Stimulated activated naive B cell treated with anti-CD40 and anti-IgM and Interleukin-4, amounts not matched to agents 10 μg/mL and 1 μg/mL and 100 μg/mL, for 72 hours (primary cell): ENCODE data around the gene KCNIP3.
"Not testable (repeated sequence)": the region's sequence is repeated elsewhere in the genome, so short reads cannot be mapped to it uniquely, and the experiment has no call there.

Experiments
- ATAC-seq, 2 donors: fragments of 150-1000 bp; cut with Tn5 transposase; replicated peaks; 2 replicates each; pipeline ENCODE4 v1.10.0; 2021; ENCODE audit warnings: moderate library complexity in 1 of 2
- DNase-seq: peaks from one replicate; pipeline ENCODE4 v3.0.0; 2021
- H3K27ac Mint-ChIP-seq: one replicate; pipeline ENCODE4 v1.8.0; 2022; ENCODE audit warnings: mild to moderate bottlenecking, mixed read lengths
- H3K27me3 Mint-ChIP-seq, 2 donors: one replicate each; pipeline ENCODE4 v1.8.0; 2022; ENCODE audit warnings: mixed read lengths in 2 of 2
- H3K36me3 Mint-ChIP-seq, 2 donors: one replicate each; pipeline ENCODE4 v1.8.0; 2022; ENCODE audit warnings: mixed read lengths in 2 of 2, mild to moderate bottlenecking in 1 of 2
- H3K4me1 Mint-ChIP-seq, 2 donors: one replicate each; pipeline ENCODE4 v1.8.0; 2022; ENCODE audit warnings: mixed read lengths in 2 of 2, mild to moderate bottlenecking in 1 of 2
- H3K4me3 Mint-ChIP-seq, 2 donors: one replicate each; pipeline ENCODE4 v1.8.0; 2022; ENCODE audit warnings: mild to moderate bottlenecking in 2 of 2, mixed read lengths in 2 of 2, moderate library complexity in 1 of 2
- H3K9me3 Mint-ChIP-seq, 2 donors: one replicate each; pipeline ENCODE4 v1.8.0; 2022; ENCODE audit warnings: mixed read lengths in 2 of 2, mild to moderate bottlenecking in 1 of 2

The KCNIP3 gene

DNA sequence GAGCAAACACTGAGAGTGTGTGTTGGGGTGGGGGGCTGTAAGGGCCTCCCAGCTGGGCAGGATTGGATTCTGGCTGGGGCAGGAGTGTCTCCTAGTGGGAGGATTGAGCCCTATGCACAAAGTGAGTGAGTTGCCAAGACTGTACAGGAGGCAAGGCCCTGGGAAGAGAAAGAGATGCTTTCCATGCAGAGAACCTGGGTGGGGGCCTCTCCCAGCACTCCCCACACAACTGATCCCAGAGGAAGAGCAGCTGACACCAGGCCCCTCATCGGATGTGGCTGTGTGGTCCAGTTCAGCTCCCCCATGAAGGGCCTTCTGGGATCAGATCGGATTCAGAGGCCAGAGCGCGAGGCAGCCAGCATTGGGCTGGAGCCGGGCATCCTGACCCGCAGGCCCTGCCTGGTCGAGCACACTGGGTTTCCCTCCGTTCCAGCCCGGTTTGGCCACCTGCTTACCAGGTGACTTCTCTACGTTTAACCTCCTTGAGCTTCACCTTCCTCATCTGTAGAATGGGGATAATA, 56.0 kb downstream of the KCNIP3 start:
- no peaks in the 10 kb centered on the region for H3K36me3 Mint-ChIP-seq
- no peak overlapping the region for H3K27ac Mint-ChIP-seq
- no peaks in the 10 kb centered on the region for H3K4me1 Mint-ChIP-seq
- no peaks in the 10 kb centered on the region for H3K9me3 Mint-ChIP-seq
- H3K4me3 Mint-ChIP-seq: no peak overlapping the region
- peaks cover 12 to 29% of the 10 kb centered on the region in 2 donors for H3K27me3 Mint-ChIP-seq
- DNase-seq (no peak), ATAC-seq (no peak)

DNA sequence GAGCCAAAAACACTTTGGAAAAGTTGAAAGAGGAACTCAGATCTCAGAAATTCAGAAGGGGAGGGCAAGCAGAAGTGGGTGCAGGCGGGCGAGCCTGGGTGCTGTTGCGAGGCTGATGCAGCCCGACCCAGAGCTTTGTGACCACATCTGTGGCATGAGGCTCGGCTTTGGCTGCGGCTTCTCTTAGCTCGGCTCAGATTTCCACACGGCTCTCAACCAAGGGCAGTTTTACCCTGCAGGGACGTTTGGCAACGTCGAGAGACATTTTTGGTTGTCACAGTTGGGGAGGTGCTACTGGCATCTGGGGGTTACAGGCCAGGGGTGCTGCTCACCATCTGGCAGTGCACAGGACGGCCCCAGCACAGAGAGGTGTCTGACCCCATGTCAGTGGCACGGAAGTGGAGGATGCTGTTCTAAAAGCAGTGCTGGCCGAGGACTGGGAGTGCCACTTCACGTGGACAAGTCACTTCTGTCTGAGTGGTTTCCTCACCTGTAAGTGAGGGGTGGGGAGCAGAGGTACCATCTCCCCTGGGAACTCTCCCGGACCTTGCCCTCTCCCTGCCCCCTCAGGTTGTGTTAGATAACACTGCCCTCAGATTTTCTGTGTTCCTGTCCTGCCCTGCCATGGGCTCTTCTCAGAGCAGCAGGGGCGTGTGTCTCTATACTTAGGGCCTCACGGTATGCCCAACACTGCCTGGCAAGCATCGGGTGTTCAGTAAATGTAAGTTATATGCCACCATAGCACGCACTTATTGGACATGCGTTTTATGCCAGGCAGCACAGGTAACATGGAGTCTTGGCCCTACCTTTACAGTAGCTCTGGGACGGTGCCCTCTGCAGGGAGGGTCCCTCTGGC, 56.7 kb downstream of the KCNIP3 start:
- no peaks in the 10 kb centered on the region for H3K4me1 Mint-ChIP-seq
- H3K9me3 Mint-ChIP-seq: no peaks in the 10 kb centered on the region
- DNase-seq: no peak
- H3K27ac Mint-ChIP-seq: no peak overlapping the region
- peaks cover 9 to 29% of the 10 kb centered on the region in 2 donors for H3K27me3 Mint-ChIP-seq
- ATAC-seq: no peak
- H3K36me3 Mint-ChIP-seq: no peaks in the 10 kb centered on the region
- no peak overlapping the region for H3K4me3 Mint-ChIP-seq

DNA sequence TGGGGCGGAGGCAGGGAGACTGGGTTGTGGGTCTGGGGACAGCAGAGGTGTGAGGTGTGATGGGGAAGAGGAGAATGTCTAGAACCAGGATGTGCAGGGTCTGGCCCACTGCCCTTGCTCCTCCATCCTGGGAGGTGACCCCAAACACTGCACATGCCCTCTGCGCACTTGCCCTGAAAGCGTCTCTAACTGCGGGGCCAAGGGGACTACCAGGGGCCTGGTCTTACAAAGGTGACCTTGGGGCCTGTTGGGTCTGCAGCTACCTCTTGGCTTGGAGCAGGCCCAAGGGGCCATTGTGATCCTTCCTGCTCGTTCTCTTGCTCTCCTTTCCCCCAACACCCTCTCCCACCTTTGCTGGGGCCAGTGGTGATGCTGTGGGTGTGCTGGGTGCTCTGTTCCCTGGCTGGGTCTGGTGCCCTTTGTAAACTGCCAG, 57.3 kb downstream of the KCNIP3 start:
- Mint-ChIP-seq H3K27ac (no peak overlapping the region), H3K27me3 (peaks cover 9 to 27% of the 10 kb centered on the region in 2 donors), H3K9me3 (no peaks in the 10 kb centered on the region), H3K4me3 (no peak overlapping the region), H3K4me1 (no peaks in the 10 kb centered on the region), H3K36me3 (no peaks in the 10 kb centered on the region)
- no peak for DNase-seq
- ATAC-seq: peak in 1 of 2 donors; percentile 12

DNA sequence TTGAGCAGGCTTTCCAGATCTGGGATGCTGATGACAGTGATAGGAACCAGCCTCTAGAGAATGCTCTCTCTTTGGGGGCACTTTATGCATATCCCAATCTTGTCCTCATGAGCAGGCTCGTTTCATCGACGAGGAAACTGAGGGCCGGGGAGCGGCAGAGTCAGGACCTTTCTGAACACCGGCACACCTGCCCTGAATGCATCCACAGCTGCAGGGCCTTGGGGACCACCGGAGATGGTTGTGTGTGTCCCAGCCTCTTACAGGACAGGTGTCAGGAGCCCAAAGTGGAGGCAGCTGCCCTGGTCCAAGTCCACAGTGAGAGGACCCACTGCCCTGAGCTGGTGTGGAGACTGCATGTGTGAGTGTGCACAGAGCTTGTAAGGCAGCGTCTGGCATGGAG, 57.8 kb downstream of the KCNIP3 start:
- Mint-ChIP-seq H3K9me3 (no peaks in the 10 kb centered on the region), H3K4me3 (no peak overlapping the region), H3K27ac (no peak overlapping the region), H3K27me3 (peaks cover 9 to 25% of the 10 kb centered on the region in 2 donors), H3K36me3 (no peaks in the 10 kb centered on the region), H3K4me1 (no peaks in the 10 kb centered on the region)
- no peak for ATAC-seq
- no peak for DNase-seq

DNA sequence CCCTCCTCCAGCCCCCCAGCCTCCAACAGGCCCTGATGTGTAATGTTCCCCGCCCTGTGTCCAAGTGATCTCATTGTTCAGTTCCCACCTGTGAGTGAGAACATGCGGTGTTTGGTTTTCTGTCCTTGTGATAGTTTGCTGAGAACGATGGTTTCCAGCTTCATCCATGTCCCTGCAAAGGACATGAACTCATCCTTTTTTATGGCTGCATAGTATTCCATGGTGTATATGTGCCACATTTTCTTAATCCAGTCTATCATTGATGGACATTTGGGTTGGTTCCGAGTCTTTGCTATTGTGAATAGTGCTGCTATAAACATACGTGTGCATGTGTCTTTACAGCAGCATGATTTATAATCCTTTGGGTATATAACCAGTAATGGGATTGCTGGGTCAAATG, 58.3 kb downstream of the KCNIP3 start:
- H3K4me3 Mint-ChIP-seq, H3K27ac Mint-ChIP-seq, DNase-seq, H3K4me1 Mint-ChIP-seq, H3K9me3 Mint-ChIP-seq, ATAC-seq, H3K36me3 Mint-ChIP-seq: not testable (repeated sequence)
- peaks cover 10 to 27% of the 10 kb centered on the region in 2 donors for H3K27me3 Mint-ChIP-seq

DNA sequence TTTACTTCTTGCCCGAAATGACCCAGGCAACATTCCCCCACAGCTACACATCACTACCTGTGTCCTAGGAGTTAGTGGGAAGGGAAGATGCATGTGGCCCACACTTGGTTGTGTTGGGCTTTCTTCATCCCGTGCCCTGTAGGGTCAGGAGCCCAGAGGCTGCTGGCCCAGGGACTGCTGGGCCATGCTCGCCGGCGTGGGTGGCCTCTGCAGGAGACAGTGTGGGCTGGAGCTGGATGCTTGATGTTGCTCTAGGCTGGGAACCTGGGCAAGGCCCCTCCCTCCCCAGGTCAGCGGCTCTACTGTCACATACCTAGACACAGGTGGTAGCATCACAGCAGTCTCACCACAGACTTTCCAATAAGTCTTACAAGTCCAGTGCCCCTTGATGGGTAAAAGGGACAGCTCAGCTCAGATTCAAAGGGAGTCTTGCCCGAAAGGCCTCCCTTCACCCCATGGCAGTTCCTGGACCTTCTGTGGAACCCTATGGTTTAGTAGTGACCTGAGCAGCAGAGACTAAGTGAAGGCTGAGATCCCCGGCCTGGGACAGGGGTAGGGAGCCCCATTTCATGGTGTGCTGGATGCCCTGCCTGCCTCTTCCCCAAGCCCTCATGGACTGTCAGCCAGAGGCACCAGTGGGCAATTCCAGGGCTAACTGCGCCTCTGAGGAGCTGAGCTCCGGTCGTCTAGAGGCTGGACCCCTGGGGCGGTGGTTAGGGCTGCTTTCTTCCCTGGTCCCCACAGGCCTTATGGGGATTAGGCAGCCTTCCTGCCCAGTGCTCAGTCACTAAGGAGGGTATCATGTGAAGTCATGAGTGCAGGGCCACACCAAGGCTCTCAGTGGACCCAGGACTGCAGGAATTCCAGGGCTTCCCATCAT, 59.9 kb downstream of the KCNIP3 start:
- Mint-ChIP-seq H3K36me3 (no peaks in the 10 kb centered on the region), H3K4me1 (no peaks in the 10 kb centered on the region), H3K27me3 (peaks cover 17 to 39% of the 10 kb centered on the region in 2 donors), H3K4me3 (no peak overlapping the region), H3K9me3 (no peaks in the 10 kb centered on the region), H3K27ac (no peak overlapping the region)
- ATAC-seq (no peak), DNase-seq (no peak)

DNA sequence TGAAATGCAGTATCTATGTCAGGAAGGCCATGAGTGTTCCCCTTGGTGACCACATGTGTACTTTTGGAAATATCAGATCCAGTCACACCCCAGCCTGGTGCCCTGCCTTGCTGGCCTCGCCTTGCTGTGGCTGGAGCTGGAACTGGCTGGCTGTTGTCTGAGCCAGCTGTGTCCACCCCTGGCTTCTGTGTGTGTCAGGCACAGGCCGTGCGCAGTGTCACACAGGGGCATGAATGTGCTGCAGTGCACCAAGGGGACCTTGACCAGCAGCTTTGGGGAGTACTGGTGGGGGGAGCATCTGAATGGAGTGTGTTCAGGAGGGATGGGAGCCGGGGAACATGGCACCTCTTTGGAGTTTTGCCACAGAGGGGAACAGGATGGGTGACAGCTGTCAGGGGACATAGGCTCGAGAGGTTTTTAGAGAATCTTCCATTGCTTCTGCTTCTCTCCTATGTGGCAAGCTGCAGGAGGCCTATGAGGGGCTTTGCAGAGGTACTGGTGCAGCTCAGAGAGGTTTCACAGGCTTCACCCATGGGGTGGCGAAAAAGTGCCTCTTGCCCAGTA, 60.7 kb downstream of the KCNIP3 start:
- no peaks in the 10 kb centered on the region for H3K36me3 Mint-ChIP-seq
- ATAC-seq: no peak
- no peaks in the 10 kb centered on the region for H3K9me3 Mint-ChIP-seq
- H3K4me1 Mint-ChIP-seq: no peaks in the 10 kb centered on the region
- H3K27me3 Mint-ChIP-seq: peaks cover 17 to 40% of the 10 kb centered on the region in 2 donors
- no peak overlapping the region for H3K4me3 Mint-ChIP-seq
- peak overlapping the region; percentile 32 for H3K27ac Mint-ChIP-seq
- no peak for DNase-seq

DNA sequence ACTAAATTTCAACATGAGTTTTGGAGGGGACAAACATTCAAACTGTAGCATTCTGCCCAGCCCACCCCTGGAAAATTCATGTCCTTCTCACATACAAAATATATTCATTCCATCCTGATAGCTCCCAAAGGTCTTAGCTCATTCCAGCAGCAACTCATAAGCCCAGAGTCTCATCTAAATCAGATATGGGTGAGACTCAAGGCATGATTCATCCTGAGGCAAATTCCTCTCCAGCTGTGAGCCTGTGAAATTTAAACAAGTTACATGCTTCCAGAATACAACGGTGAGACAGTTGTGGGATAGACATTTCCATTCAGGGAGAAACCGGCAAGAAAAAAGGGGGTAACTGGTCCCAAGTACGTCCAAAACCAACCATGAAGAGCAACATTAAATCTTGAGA, 61.9 kb downstream of the KCNIP3 start:
- Mint-ChIP-seq H3K27me3 (peaks cover 17 to 36% of the 10 kb centered on the region in 2 donors), H3K36me3 (no peaks in the 10 kb centered on the region), H3K9me3 (no peaks in the 10 kb centered on the region), H3K4me1 (no peaks in the 10 kb centered on the region), H3K27ac (no peak overlapping the region), H3K4me3 (no peak overlapping the region)
- ATAC-seq (no peak), DNase-seq (no peak)

DNA sequence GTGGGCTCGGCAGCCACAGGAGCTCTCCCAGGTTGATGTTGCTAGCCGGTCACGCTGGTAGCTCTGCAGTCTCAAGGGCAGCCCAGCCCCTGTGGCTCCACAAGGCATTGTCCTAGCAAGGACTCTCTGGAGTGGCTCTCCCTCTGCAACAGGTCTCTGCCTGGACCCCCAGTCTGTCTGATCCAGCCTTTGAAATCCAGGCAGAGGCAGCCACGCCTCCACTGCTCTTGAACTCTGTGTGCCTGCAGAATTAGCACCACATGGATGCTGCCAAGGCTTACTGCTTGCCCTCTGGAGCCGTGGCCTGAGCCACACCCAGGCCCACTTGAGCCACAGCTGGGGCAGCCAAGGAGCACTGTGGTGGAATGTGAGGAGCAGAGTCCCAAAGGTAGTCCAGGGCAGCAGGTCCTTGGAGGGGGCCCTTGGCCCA, 62.4 kb downstream of the KCNIP3 start:
- Mint-ChIP-seq H3K4me1 (no peaks in the 10 kb centered on the region), H3K36me3 (no peaks in the 10 kb centered on the region), H3K27me3 (peaks cover 19 to 36% of the 10 kb centered on the region in 2 donors), H3K27ac (no peak overlapping the region), H3K9me3 (no peaks in the 10 kb centered on the region), H3K4me3 (no peak overlapping the region)
- no peak for ATAC-seq
- no peak for DNase-seq

DNA sequence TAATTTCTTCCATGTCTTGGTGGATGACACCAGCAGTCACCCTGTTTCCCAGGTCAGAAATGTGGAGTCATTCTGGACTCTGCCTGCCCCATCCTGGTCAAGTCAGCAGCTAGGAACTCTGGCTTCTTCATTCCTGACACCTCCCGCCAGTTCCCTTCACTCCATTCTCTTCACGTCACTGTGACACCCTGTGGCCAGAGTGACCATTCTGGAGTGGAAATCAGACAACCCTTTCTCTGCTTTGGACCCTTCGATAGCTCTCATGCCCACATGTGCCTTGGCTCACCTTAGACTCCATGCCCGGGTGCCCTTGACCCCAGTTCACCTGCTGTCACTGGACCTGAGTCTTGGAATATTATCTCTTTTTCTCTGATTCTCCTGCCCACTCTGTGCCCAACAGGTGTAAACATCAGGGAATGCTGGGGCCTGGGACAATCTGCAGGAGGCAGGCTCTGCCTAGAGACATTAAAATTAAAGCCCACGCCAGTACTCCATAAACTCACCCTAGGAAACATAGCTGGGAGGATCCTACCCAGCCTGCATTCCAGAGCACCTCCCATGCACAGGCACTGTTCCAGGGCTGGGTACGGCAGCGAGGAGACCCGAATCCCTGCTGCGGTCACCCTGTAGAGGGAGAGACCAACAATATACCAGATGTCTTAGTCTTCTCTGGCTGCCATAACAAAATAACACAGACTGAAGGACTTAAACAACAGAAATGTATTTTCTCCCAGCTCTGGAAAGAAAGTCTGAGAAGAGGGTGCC, 64.3 kb downstream of the KCNIP3 start:
- DNase-seq (no peak), ATAC-seq (no peak)
- no peak overlapping the region for H3K4me3 Mint-ChIP-seq
- H3K36me3 Mint-ChIP-seq: no peaks in the 10 kb centered on the region
- H3K27me3 Mint-ChIP-seq: peaks cover 21 to 46% of the 10 kb centered on the region in 2 donors
- no peaks in the 10 kb centered on the region for H3K9me3 Mint-ChIP-seq
- no peak overlapping the region for H3K27ac Mint-ChIP-seq
- H3K4me1 Mint-ChIP-seq: no peaks in the 10 kb centered on the region

DNA sequence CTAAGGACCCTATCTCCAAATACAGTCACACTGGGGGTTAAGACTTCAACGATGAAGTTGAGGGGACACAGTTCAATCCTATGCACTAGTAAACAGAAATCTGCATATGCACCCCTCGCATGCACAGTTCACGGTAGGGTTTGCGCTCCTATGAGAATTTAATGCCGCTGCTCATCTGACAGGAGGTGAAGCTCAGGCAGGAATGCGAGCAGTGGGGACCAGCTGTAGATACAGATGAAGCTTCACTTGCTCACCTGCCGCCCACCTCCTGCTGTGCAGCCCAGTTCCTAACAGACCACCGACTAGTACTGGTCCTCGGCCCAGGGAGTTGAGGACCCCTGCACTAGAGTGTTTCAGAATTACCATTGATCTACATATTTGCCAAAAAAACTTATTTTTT, 65.3 kb downstream of the KCNIP3 start:
- DNase-seq: no peak
- no peaks in the 10 kb centered on the region for H3K36me3 Mint-ChIP-seq

DNA sequence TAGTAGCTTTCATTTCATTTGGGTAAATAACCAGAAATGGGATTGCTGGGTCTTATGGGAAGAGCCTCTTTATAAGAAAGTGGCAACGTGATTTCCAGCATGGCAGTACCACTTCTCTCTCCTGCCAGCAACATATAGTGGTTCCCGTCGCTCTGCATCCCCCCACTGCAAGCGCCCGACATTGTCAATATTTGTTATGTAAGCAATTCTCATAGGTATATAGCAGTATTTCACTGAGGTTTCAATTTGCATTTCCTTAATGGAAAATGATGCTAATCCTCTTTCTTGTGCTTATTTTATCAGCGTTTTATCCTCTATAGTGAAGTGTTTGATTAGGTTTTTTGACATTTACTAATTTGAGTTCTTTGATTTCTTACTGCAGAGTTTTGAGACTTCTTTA, 69.4 kb downstream of the KCNIP3 start:
- H3K9me3 Mint-ChIP-seq: peaks cover 3% of the 10 kb centered on the region in 2 donors
- H3K27me3 Mint-ChIP-seq: peaks cover 10 to 35% of the 10 kb centered on the region in 2 donors
- no peak overlapping the region for H3K4me3 Mint-ChIP-seq
- ATAC-seq (no peak), DNase-seq (no peak)
- H3K4me1 Mint-ChIP-seq: no peaks in the 10 kb centered on the region
- H3K36me3 Mint-ChIP-seq: no peaks in the 10 kb centered on the region
- H3K27ac Mint-ChIP-seq: no peak overlapping the region

More for the DNA sequence above, 65.3 kb downstream of the KCNIP3 start:
- no peak overlapping the region for H3K27ac Mint-ChIP-seq
- peaks cover 21 to 46% of the 10 kb centered on the region in 2 donors for H3K27me3 Mint-ChIP-seq
- no peak for ATAC-seq
- H3K4me3 Mint-ChIP-seq: no peak overlapping the region
- H3K4me1 Mint-ChIP-seq: no peaks in the 10 kb centered on the region
- H3K9me3 Mint-ChIP-seq: no peaks in the 10 kb centered on the region

DNA sequence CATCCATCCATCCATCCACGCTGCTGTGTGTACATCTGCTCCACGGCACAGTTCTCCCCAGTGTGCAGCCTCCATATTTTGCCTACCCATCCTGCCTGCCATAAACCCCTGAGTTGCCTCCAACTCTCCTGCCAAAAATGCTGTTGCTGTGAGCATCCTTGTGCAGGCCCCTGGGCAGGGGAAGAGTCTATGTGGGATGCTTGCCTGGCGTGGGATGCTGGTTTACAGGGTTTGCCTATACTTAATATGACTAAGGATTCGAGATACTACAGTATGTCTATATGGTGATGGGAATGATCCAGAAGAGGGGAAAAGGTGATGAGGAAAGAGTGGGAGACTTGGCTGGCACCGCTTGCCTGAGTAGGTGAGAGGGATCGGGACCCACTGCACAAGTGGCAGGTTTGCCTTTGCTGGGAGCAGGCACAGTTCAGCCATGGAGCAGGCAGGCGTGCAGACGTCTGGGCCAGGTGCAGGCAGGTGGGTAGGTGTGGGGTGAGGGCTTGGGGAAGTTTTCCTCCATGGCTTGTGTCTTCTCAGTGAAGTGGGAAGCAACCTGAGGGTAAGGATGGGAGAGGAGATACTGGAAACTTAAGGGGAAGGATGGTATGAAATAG, 75.2 kb downstream of the KCNIP3 start:
- ATAC-seq (no peak), DNase-seq (no peak)
- Mint-ChIP-seq H3K4me1 (no peaks in the 10 kb centered on the region), H3K4me3 (no peak overlapping the region), H3K9me3 (peaks cover 3% of the 10 kb centered on the region in 2 donors), H3K36me3 (no peaks in the 10 kb centered on the region), H3K27me3 (peaks cover 21 to 29% of the 10 kb centered on the region in 2 donors), H3K27ac (no peak overlapping the region)
